Gastroesophageal sphincter (tissue), 4 donors: Measurements from ENCODE around the gene LRRC25. TPM values are rescaled to one million over a fixed set of nuclear protein-coding genes. Genes with fewer than 3 reads are reported as not detected.

Source experiments
- ATAC-seq: fragments of 150-250 bp; one replicate; pipeline ENCODE4 v1.9.1; 2016; ENCODE audit warnings: mild to moderate bottlenecking, moderate library complexity
- H3K27ac ChIP-seq, 4 donors: fragments of 200-600 bp; sonication (generic) in 3 of 4; 1 replicate in 3 of 4; 2 replicates in 1 of 4; pipeline ENCODE4 v1.5.1; 2016 to 2019
- H3K27me3 ChIP-seq: fragments of 200-600 bp; sonication (generic); one replicate; pipeline ENCODE4 v1.5.1; 2019
- H3K36me3 ChIP-seq, 2 donors: fragments of 200-600 bp; sonication (generic); one replicate each; pipeline ENCODE4 v1.5.1; 2019; ENCODE audit warnings: control low read depth in 1 of 2
- H3K4me1 ChIP-seq, 3 donors: fragments of 200-600 bp; sonication (generic); 1 replicate in 2 of 3; 2 replicates in 1 of 3; pipeline ENCODE4 v1.5.1; 2016 to 2019; ENCODE audit warnings: control low read depth in 2 of 3
- H3K4me3 ChIP-seq, 2 donors: fragments of 200-600 bp; sonication (generic); one replicate each; pipeline ENCODE4 v1.5.1; 2019; ENCODE audit warnings: mild to moderate bottlenecking in 1 of 2, moderate library complexity in 1 of 2
- H3K9me3 ChIP-seq, 3 donors: fragments of 200-600 bp; sonication (generic); one replicate each; pipeline ENCODE4 v1.5.1; 2017 to 2019; ENCODE audit warnings: control low read depth in 2 of 3
- CTCF ChIP-seq, 4 experiments: fragments of 200-600 bp in 2 of 4; fragments of 450-650 bp in 2 of 4; sonication (generic) in 1 of 4; IDR thresholded peaks; one replicate each; pipeline ENCODE4 v1.5.1; 2017 to 2019; ENCODE audit warnings: antibody characterized with exemption in 4 of 4, mild to moderate bottlenecking in 2 of 4, moderate library complexity in 2 of 4
- EP300 ChIP-seq: sonication (generic); formaldehyde crosslinking; IDR thresholded peaks from one replicate; pipeline ENCODE4 v1.6.1; 2017; ENCODE audit warnings: antibody characterized with exemption, mild to moderate bottlenecking
- POLR2A ChIP-seq, 2 donors: fragments of 450-650 bp; IDR thresholded peaks; one replicate each; pipeline ENCODE4 v1.6.1; 2017; ENCODE audit warnings: antibody characterized with exemption in 2 of 2, mild to moderate bottlenecking in 2 of 2, moderate library complexity in 1 of 2
- POLR2AphosphoS5 ChIP-seq: sonication (generic); formaldehyde crosslinking; IDR thresholded peaks from one replicate; pipeline ENCODE4 v1.6.1; 2017; ENCODE audit warnings: antibody characterized with exemption
- WGBS, 2 donors: methylation state at CpG; one replicate each; pipeline ENCODE4 v1.1.5; 2018; ENCODE audit warnings: low coverage in 1 of 2; 5-methylcytosine and 5-hydroxymethylcytosine counted together
- total RNA-seq, 4 donors: library from RNA; depleted of rRNA; stranded (reverse); fragments of >200 nt; gene quantifications; one replicate each; pipeline ENCODE4 v1.1.0, GENCODE V29; 2016

LRRC25 gene
- total RNA-seq, 4 donors from 2014 or later: 1.9 to 19.0 (median 4.8) TPM

- ATAC-seq: no peak
- WGBS, 2 donors: 61 to 86% methylated on average over 2 to 6 of the region's 6 CpGs
- no peak for TF ChIP-seq CTCF (IDR thresholded peaks at IDR 0.05)
- TF ChIP-seq POLR2A (IDR thresholded peaks at IDR 0.05): no peak
- no peak for TF ChIP-seq EP300
- no peak for TF ChIP-seq POLR2AphosphoS5
- H3K9me3 ChIP-seq: no peaks in the 10 kb centered on the region
- H3K36me3 ChIP-seq: no peaks in the 10 kb centered on the region
- H3K27me3 ChIP-seq: peaks cover 4% of the 10 kb centered on the region
- peaks cover 0 to 52% (median 16%) of the 10 kb centered on the region in 3 donors for H3K4me1 ChIP-seq
- no peak overlapping the region for H3K4me3 ChIP-seq
- H3K27ac ChIP-seq: no peak overlapping the region
Observed at GRCh38 chr19:18377026-18377425, 20.4 kb downstream of the LRRC25 start.

GRCh38 chr19:18373892-18374629, 23.4 kb downstream of the LRRC25 start:
- no peaks in the 10 kb centered on the region for H3K27me3 ChIP-seq
- TF ChIP-seq POLR2AphosphoS5 (peak; percentile 78), EP300 (no peak), CTCF (IDR thresholded peaks at IDR 0.05) (no peak)
- H3K9me3 ChIP-seq: no peaks in the 10 kb centered on the region
- H3K36me3 ChIP-seq: peaks cover 0 to 4% of the 10 kb centered on the region in 2 donors
- peak; percentile 97 for ATAC-seq
- H3K4me3 ChIP-seq: peak overlapping the region in 1 of 2 donors; percentile 9
- peaks cover 0 to 33% (median 16%) of the 10 kb centered on the region in 3 donors for H3K4me1 ChIP-seq
- H3K27ac ChIP-seq: peak overlapping the region in 3 of 4 donors; percentile 69 to 80 (median 78)
- 61 to 71% methylated on average over 4 of the region's 17 CpGs for WGBS, 2 donors

GRCh38 chr19:18373407-18373891, 24.0 kb downstream of the LRRC25 start:
- no peak for ATAC-seq
- TF ChIP-seq POLR2AphosphoS5 (no peak), EP300 (no peak), CTCF (IDR thresholded peaks at IDR 0.05) (no peak), POLR2A (IDR thresholded peaks at IDR 0.05) (no peak)
- 58 to 62% methylated on average over 4 of the region's 4 CpGs for WGBS, 2 donors

GRCh38 chr19:18368504-18369222, 28.8 kb downstream of the LRRC25 start:
- 75% methylated on average over 1 of the region's 15 CpGs; no CpG with 5 or more reads in 1 of the 2 donors for WGBS, 2 donors
- Histone ChIP-seq H3K27ac (no peak overlapping the region), H3K4me3 (no peak overlapping the region), H3K4me1 (peaks cover 0 to 29% (median 6%) of the 10 kb centered on the region in 3 donors), H3K36me3 (peaks cover 0 to 13% of the 10 kb centered on the region in 2 donors), H3K9me3 (no peaks in the 10 kb centered on the region), H3K27me3 (no peaks in the 10 kb centered on the region)
- ATAC-seq: no peak
- TF ChIP-seq EP300 (no peak), POLR2A (IDR thresholded peaks at IDR 0.05) (no peak), CTCF (IDR thresholded peaks at IDR 0.05) (no peak), POLR2AphosphoS5 (no peak)

More at GRCh38 chr19:18373407-18373891, 24.0 kb downstream of the LRRC25 start:
- Histone ChIP-seq H3K27ac (peak overlapping the region in 3 of 4 donors; percentile 69 to 80 (median 78)), H3K9me3 (no peaks in the 10 kb centered on the region), H3K27me3 (no peaks in the 10 kb centered on the region), H3K36me3 (peaks cover 0 to 6% of the 10 kb centered on the region in 2 donors), H3K4me3 (no peak overlapping the region), H3K4me1 (peaks cover 0 to 27% (median 16%) of the 10 kb centered on the region in 3 donors)
